GM03348 (cell line): Measurements from ENCODE around the gene LOXHD1.

ENCODE experiments used
- DNase-seq: peaks from one replicate; pipeline ENCODE4 v3.0.0; 2012; ENCODE audit warnings: low spot score

Gene LOXHD1

GRCh38 chr18:46574000-46574742 is 82.8 kb downstream of the LOXHD1 start:
- DNase-seq, result no peak

GRCh38 chr18:46573156-46573555 is 83.9 kb downstream of the LOXHD1 start:
- no peak for DNase-seq

- DNase-seq, result no peak
These were observed 85.3 kb downstream of the LOXHD1 start for GRCh38 chr18:46571756-46572155.

GRCh38 chr18:46570666-46571065 is 86.4 kb downstream of the LOXHD1 start:
- DNase-seq, result no peak

- DNase-seq, result no peak
These were observed 86.9 kb downstream of the LOXHD1 start for GRCh38 chr18:46570134-46570533.

GRCh38 chr18:46569211-46569610 is 87.8 kb downstream of the LOXHD1 start:
- DNase-seq, result no peak

GRCh38 chr18:46567196-46567595 is 89.8 kb downstream of the LOXHD1 start:
- DNase-seq, result no peak

GRCh38 chr18:46566111-46566510 is 90.9 kb downstream of the LOXHD1 start:
- no peak for DNase-seq

- DNase-seq, result no peak
These were observed 91.8 kb downstream of the LOXHD1 start for GRCh38 chr18:46565256-46565655.

- DNase-seq, result no peak
These were observed 93.7 kb downstream of the LOXHD1 start for GRCh38 chr18:46563317-46563716.

GRCh38 chr18:46562674-46563192 is 94.3 kb downstream of the LOXHD1 start:
- no peak for DNase-seq

- DNase-seq, result no peak
These were observed 96.4 kb downstream of the LOXHD1 start for GRCh38 chr18:46560671-46561045.

GRCh38 chr18:46559946-46560670 is 96.9 kb downstream of the LOXHD1 start:
- no peak for DNase-seq

GRCh38 chr18:46559296-46559695 is 97.7 kb downstream of the LOXHD1 start:
- DNase-seq, result no peak

GRCh38 chr18:46556590-46557206 is 100.3 kb downstream of the LOXHD1 start:
- no peak for DNase-seq

GRCh38 chr18:46555724-46556123 is 101.3 kb downstream of the LOXHD1 start:
- peak; percentile 32 for DNase-seq

- DNase-seq, result no peak
These were observed 101.8 kb downstream of the LOXHD1 start for GRCh38 chr18:46555213-46555612.

- DNase-seq, result no peak
These were observed 102.5 kb downstream of the LOXHD1 start for GRCh38 chr18:46554406-46555080.

GRCh38 chr18:46550609-46551008 is 106.4 kb downstream of the LOXHD1 start:
- no peak for DNase-seq

- DNase-seq, result no peak
These were observed 109.5 kb downstream of the LOXHD1 start for GRCh38 chr18:46547520-46547919.

GRCh38 chr18:46546111-46546640 is 110.8 kb downstream of the LOXHD1 start:
- no peak for DNase-seq

GRCh38 chr18:46542545-46542944 is 114.5 kb downstream of the LOXHD1 start:
- no peak for DNase-seq
